ENCODE measurements around the gene LPO.

GRCh38 chr17:58277107-58277801 is 38.9 kb downstream of the LPO start:
- peak; percentile 69 for TF ChIP-seq RAD21 (IDR thresholded peaks at IDR 0.05; ENCODE audit: low read depth)
- TF ChIP-seq FOXM1 (IDR thresholded peaks at IDR 0.05; ENCODE audit: borderline replicate concordance, low read depth) = no peak
- TF ChIP-seq YY1 (IDR thresholded peaks at IDR 0.05; ENCODE audit: low read depth) = no peak
- no peak for TF ChIP-seq CEBPB (IDR thresholded peaks at IDR 0.05)
- TF ChIP-seq EGR1 (IDR thresholded peaks at IDR 0.05) = no peak
- no peak for TF ChIP-seq EP300 (IDR thresholded peaks at IDR 0.05; ENCODE audit: borderline replicate concordance)
